ENCODE data around the gene TRAT1. TPM values are rescaled to one million over a fixed set of nuclear protein-coding genes. Genes with fewer than 3 reads are reported as not detected.

The TRAT1 gene
- total and polyA plus RNA-seq, 9 donors = 0.15 to 1.7 (median 0.55) TPM; not detected in 3

GRCh38 chr3:108861401-108861800 is 38.8 kb downstream of the TRAT1 start:
- Histone ChIP-seq H3K4me1 (ENCODE audit: insufficient read depth) (no peaks in the 10 kb centered on the region), H3K27me3 (no peaks in the 10 kb centered on the region), H3K4me3 (no peak overlapping the region), H3K27ac (no peak overlapping the region), H3K36me3 (no peaks in the 10 kb centered on the region), H3K9me3 (no peaks in the 10 kb centered on the region)
- WGBS, 3 donors = 38 to 49% (median 46%) methylated on average over 1 of the region's 1 CpG
- DNase-seq = no peak
- intact Hi-C loops (cut with DNase I) = no loop called here
- no peak for TF ChIP-seq EP300 (IDR thresholded peaks at IDR 0.05)
- no peak for TF ChIP-seq CTCF (IDR thresholded peaks at IDR 0.05)
- no peak for TF ChIP-seq POLR2A (IDR thresholded peaks at IDR 0.05)

GRCh38 chr3:108862865-108863798 is 40.5 kb downstream of the TRAT1 start:
- 44 to 57% (median 54%) methylated on average over 7 of the region's 7 CpGs for WGBS, 3 donors
- Histone ChIP-seq H3K4me1 (ENCODE audit: insufficient read depth) (no peaks in the 10 kb centered on the region), H3K9me3 (no peaks in the 10 kb centered on the region), H3K36me3 (no peaks in the 10 kb centered on the region), H3K27ac (no peak overlapping the region), H3K4me3 (no peak overlapping the region), H3K27me3 (no peaks in the 10 kb centered on the region)
- intact Hi-C loops (cut with DNase I) = no loop called here
- TF ChIP-seq EP300 (IDR thresholded peaks at IDR 0.05) = no peak
- TF ChIP-seq CTCF (IDR thresholded peaks at IDR 0.05) = no peak
- TF ChIP-seq POLR2A (IDR thresholded peaks at IDR 0.05) = no peak
- DNase-seq = no peak

- H3K27me3 ChIP-seq = no peaks in the 10 kb centered on the region
- DNase-seq = no peak
- H3K36me3 ChIP-seq = no peaks in the 10 kb centered on the region
- no peaks in the 10 kb centered on the region for H3K9me3 ChIP-seq
- no peak overlapping the region for H3K4me3 ChIP-seq
- 86 to 93% (median 88%) methylated on average over 6 of the region's 6 CpGs for WGBS, 3 donors
- intact Hi-C loops (cut with DNase I) = no loop called here
- H3K4me1 ChIP-seq (ENCODE audit: insufficient read depth) = no peaks in the 10 kb centered on the region
- TF ChIP-seq POLR2A (IDR thresholded peaks at IDR 0.05) = no peak
- no peak for TF ChIP-seq CTCF (IDR thresholded peaks at IDR 0.05)
- TF ChIP-seq EP300 (IDR thresholded peaks at IDR 0.05) = no peak
- H3K27ac ChIP-seq = no peak overlapping the region
These were observed 41.2 kb downstream of the TRAT1 start for GRCh38 chr3:108863799-108864135.

GRCh38 chr3:108877901-108878300 is 55.3 kb downstream of the TRAT1 start:
- Histone ChIP-seq H3K36me3 (no peaks in the 10 kb centered on the region), H3K4me3 (no peak overlapping the region), H3K9me3 (no peaks in the 10 kb centered on the region), H3K27ac (no peak overlapping the region), H3K27me3 (no peaks in the 10 kb centered on the region), H3K4me1 (ENCODE audit: insufficient read depth) (no peaks in the 10 kb centered on the region)
- no peak for TF ChIP-seq EP300 (IDR thresholded peaks at IDR 0.05)
- TF ChIP-seq CTCF (IDR thresholded peaks at IDR 0.05) = no peak
- TF ChIP-seq POLR2A (IDR thresholded peaks at IDR 0.05) = no peak
- intact Hi-C loops (cut with DNase I) = no loop called here
- WGBS, 3 donors = 36 to 61% (median 56%) methylated on average over 1 of the region's 1 CpG
- no peak for DNase-seq
